ENCODE data around the gene ADAMTSL2. TPM values are rescaled to one million over a fixed set of nuclear protein-coding genes. Genes with fewer than 3 reads are reported as not detected.

Gene ADAMTSL2
- total RNA-seq (10 to 100 TPM in 1 of 5 donors, 1 to 10 TPM in 2, not detected in 2; 3.3 to 20.6 (median 3.3) TPM), polyA plus RNA-seq (1 to 10 TPM; 1.3 to 1.9 (median 1.4) TPM)
- long read RNA-seq, donor 1, result 0 reads
- long read RNA-seq, donor 2, result 0 reads
- long read RNA-seq, donor 3, result 0 reads
- long read RNA-seq, donor 4, result 0 reads
- long read RNA-seq, donor 5, result 0 reads
- long read RNA-seq, donor 6, result 0 reads
- long read RNA-seq, donor 7, result 0 reads
- long read RNA-seq, donor 8, result 0 reads
- long read RNA-seq, donor 9, result 0 reads
- long read RNA-seq, donor 10, result 0 reads

- H3K36me3 ChIP-seq, result no peaks in the 10 kb centered on the region
- peaks cover 0 to 66% (median 21%) of the 10 kb centered on the region in 3 donors for H3K27me3 ChIP-seq
- intact Hi-C loops (cut with DNase I; ENCODE audit: low total_unique reads), result loop anchor here (10.0 kb wide), 1 partner anchor 190 kb away; no protein-coding TSS in a partner anchor
- H3K27ac ChIP-seq, result peak within 1 kb of the TSS in 4 of 5 donors; percentile 4 to 66 (median 47)
- 1 to 6% (median 3%) methylated on average over 12 to 67 of the region's 70 CpGs for WGBS, 5 donors
- peak within 1 kb of the TSS; percentile 42 to 46 (median 45) for H3K4me3 ChIP-seq
- peaks cover 12 to 41% (median 33%) of the 10 kb centered on the region in 4 donors for H3K4me1 ChIP-seq
- no peaks in the 10 kb centered on the region for H3K9me3 ChIP-seq
- DNase-seq, result peak; percentile 73 to 91
- TF ChIP-seq POLR2AphosphoS5 (IDR thresholded peaks at IDR 0.05) (peak in 1 of 3 donors; percentile 10), CTCF (IDR thresholded peaks at IDR 0.05) (no peak)
Observed at GRCh38 chr9:133534346-133535291, at the start of gene ADAMTSL2. Gene ADAMTSL2 (plus strand): TSS chr9:133534704. CDS start chr9:133536713, 2,009 bp downstream.

DNA sequence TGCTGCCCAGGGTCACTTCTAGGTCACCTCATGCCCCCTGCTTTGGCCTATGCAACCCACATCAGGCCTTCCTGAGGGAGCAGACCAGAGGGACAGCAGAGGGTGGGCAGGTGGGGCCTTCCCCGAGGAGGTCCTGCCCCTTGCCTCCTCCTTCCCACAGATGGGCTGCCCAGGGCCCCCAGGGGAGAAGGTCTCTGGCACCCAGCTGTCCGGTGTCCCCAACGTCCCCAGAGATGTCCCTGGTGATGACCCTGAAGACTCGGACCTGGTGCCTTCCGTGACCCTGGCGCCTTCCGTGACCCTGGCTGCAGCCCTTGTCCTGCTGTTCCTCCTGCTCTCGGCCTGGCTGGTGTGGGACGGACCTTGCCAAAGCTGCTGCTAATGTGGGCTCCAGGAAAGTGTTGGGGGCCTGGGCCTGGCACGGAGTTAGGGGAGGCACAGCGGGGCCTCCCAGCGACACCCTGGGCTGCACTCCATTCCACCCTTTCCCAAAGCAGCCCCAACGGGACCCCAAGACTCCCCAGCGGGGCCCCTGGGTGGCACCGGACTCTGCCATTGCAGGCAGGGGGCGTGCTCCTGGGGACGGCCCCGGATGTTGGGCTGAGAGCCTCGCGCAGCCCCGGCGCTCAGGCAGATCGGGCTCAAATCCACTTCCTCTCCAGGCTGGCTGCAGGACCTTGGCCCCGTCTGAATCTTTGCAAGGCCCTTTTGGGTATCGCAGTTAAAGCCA is 48.8 kb upstream of the ADAMTSL2 start:
- Histone ChIP-seq H3K27ac (no peak overlapping the region), H3K36me3 (no peaks in the 10 kb centered on the region), H3K4me1 (peaks cover 8 to 17% (median 17%) of the 10 kb centered on the region in 4 donors), H3K4me3 (no peak overlapping the region), H3K27me3 (peaks cover 0 to 37% (median 0%) of the 10 kb centered on the region in 3 donors), H3K9me3 (no peaks in the 10 kb centered on the region)
- no peak for DNase-seq
- intact Hi-C loops (cut with DNase I; ENCODE audit: low total_unique reads), result loop anchor here (5.0 to 10.0 kb wide), 2 partner anchors 78 to 301 kb away; no protein-coding TSS in a partner anchor
- WGBS, 5 donors, result 37 to 62% (median 50%) methylated on average over 10 to 25 of the region's 25 CpGs
- TF ChIP-seq CTCF (IDR thresholded peaks at IDR 0.05), result no peak
- TF ChIP-seq EP300 (IDR thresholded peaks at IDR 0.05), result no peak
- no peak for TF ChIP-seq POLR2AphosphoS5 (IDR thresholded peaks at IDR 0.05)

DNA sequence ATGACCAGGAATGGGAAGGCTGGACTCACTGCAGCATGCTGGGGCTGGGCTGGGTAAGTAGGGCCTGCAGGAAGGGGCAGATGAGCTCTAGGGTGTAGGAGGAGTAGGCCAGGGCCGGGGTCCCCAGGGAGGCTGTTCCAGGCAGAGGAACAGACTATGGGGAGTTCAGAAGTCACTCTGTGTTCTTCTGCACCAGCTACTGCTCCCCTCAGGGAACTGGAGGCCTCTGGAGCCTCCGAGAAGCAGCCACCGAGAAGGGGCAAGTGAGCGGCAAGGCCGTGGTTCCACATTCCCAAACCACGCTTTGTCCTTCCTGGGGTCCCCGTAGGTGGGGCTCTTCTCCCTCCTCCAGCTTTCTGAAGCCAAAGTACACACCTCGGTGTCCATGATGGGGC is 47.2 kb upstream of the ADAMTSL2 start:
- peaks cover 0 to 48% (median 0%) of the 10 kb centered on the region in 3 donors for H3K27me3 ChIP-seq
- 87 to 90% (median 88%) methylated on average over 8 of the region's 8 CpGs for WGBS, 5 donors
- no peak overlapping the region for H3K4me3 ChIP-seq
- TF ChIP-seq EP300 (IDR thresholded peaks at IDR 0.05), result no peak
- no peak for TF ChIP-seq CTCF (IDR thresholded peaks at IDR 0.05)
- no peak for TF ChIP-seq POLR2A (IDR thresholded peaks at IDR 0.05)
- TF ChIP-seq POLR2AphosphoS5 (IDR thresholded peaks at IDR 0.05), result no peak
- H3K36me3 ChIP-seq, result no peaks in the 10 kb centered on the region
- H3K4me1 ChIP-seq, result peaks cover 8 to 22% (median 17%) of the 10 kb centered on the region in 4 donors
- H3K9me3 ChIP-seq, result no peaks in the 10 kb centered on the region
- intact Hi-C loops (cut with DNase I; ENCODE audit: low total_unique reads), result loop anchor here (5.0 to 10.0 kb wide), 2 partner anchors 80 to 303 kb away; no protein-coding TSS in a partner anchor
- DNase-seq, result no peak
- H3K27ac ChIP-seq, result peak overlapping the region in 1 of 5 donors; percentile 30
